CD14-positive monocyte (primary cell): ENCODE data around the gene C1QTNF8. TPM values are rescaled to one million over a fixed set of nuclear protein-coding genes. Genes with fewer than 3 reads are reported as not detected.

Experiments used
- DNase-seq, 3 donors: peaks; one replicate each; pipeline ENCODE4 v3.0.0-alpha.2; 2011 to 2022
- H2AFZ ChIP-seq: 2 replicates; pipeline ENCODE4 v1.6.0; 2012; ENCODE audit warnings: mild to moderate bottlenecking, low read depth, low read length, inconsistent platforms; ENCODE audit not compliant: insufficient read depth, poor library complexity, severe bottlenecking
- H3K27ac ChIP-seq, 2 donors: 1 replicate in 1 of 2; 2 replicates in 1 of 2; pipeline ENCODE4 v1.5.1; 2012 to 2013; ENCODE audit warnings: low read length in 2 of 2, control low read depth in 1 of 2, inconsistent platforms in 1 of 2, low read depth in 1 of 2, mild to moderate bottlenecking in 1 of 2
- H3K27me3 ChIP-seq, 2 donors: one replicate each; pipeline versions ENCODE4 v1.6.0 to v1.6.1; 2011 to 2013; ENCODE audit warnings: low read length in 2 of 2; ENCODE audit not compliant: control insufficient read depth in 2 of 2, insufficient read depth in 2 of 2
- H3K36me3 ChIP-seq, 2 donors: replicated peaks in 1 of 2; 1 replicate in 1 of 2; 2 replicates in 1 of 2; pipeline versions ENCODE4 v1.5.1 to v1.6.1; 2012 to 2013; ENCODE audit warnings: low read length in 2 of 2, control low read depth in 1 of 2, inconsistent platforms in 1 of 2, mild to moderate bottlenecking in 1 of 2; ENCODE audit not compliant: insufficient read depth in 2 of 2, control insufficient read depth in 1 of 2
- H3K4me1 ChIP-seq, 2 donors: 1 replicate in 1 of 2; 2 replicates in 1 of 2; pipeline versions ENCODE4 v1.5.1 to v1.6.1; 2012 to 2013; ENCODE audit warnings: low read length in 2 of 2, control low read depth in 1 of 2, inconsistent platforms in 1 of 2, mild to moderate bottlenecking in 1 of 2, moderate library complexity in 1 of 2; ENCODE audit not compliant: insufficient read depth in 2 of 2, control insufficient read depth in 1 of 2
- H3K4me2 ChIP-seq: replicated peaks from 2 replicates; pipeline ENCODE3; 2012; ENCODE audit warnings: low read length, moderate library complexity, mild to moderate bottlenecking; ENCODE audit not compliant: poor library complexity, severe bottlenecking; ENCODE audit errors: extremely low read depth
- H3K4me3 ChIP-seq, 3 experiments: fragments of 200-600 bp in 1 of 3; sonication (generic) in 1 of 3; replicated peaks in 1 of 3; 1 replicate in 2 of 3; 2 replicates in 1 of 3; pipeline ENCODE4 v1.5.1; 2011 to 2013; ENCODE audit warnings: low read length in 3 of 3, mild to moderate bottlenecking in 3 of 3, control low read depth in 2 of 3, low read depth in 2 of 3, inconsistent platforms in 1 of 3, moderate library complexity in 1 of 3
- H3K79me2 ChIP-seq: 2 replicates; pipeline ENCODE4 v1.6.0; 2012; ENCODE audit warnings: mild to moderate bottlenecking, control low read depth, inconsistent platforms, low read length, moderate library complexity; ENCODE audit not compliant: insufficient read depth
- H3K9ac ChIP-seq: 2 replicates; pipeline ENCODE4 v1.6.0; 2017; ENCODE audit warnings: low read length, mild to moderate bottlenecking; ENCODE audit not compliant: insufficient read depth, poor library complexity, severe bottlenecking
- H3K9me3 ChIP-seq, 2 donors: replicated peaks in 1 of 2; 1 replicate in 1 of 2; 2 replicates in 1 of 2; pipeline versions ENCODE4 v1.5.1 to v1.6.1; 2012 to 2013; ENCODE audit warnings: low read length in 2 of 2, control low read depth in 1 of 2; ENCODE audit not compliant: control insufficient read depth in 1 of 2, insufficient read depth in 1 of 2
- H4K20me1 ChIP-seq: 2 replicates; pipeline ENCODE4 v1.6.0; 2012; ENCODE audit warnings: mild to moderate bottlenecking, low read length, control low read depth, moderate library complexity; ENCODE audit not compliant: insufficient read depth
- H3K27ac Mint-ChIP-seq, 7 donors: one replicate each; pipeline ENCODE4 v1.8.0; 2020; ENCODE audit warnings: mild to moderate bottlenecking in 7 of 7, mixed read lengths in 7 of 7, moderate library complexity in 6 of 7, inconsistent platforms in 2 of 7
- H3K27me3 Mint-ChIP-seq, 3 donors: one replicate each; pipeline ENCODE4 v1.8.0; 2021 to 2022; ENCODE audit warnings: low read depth in 3 of 3, mild to moderate bottlenecking in 3 of 3, mixed read lengths in 3 of 3, moderate library complexity in 3 of 3, inconsistent platforms in 1 of 3
- H3K36me3 Mint-ChIP-seq, 2 donors: one replicate each; pipeline ENCODE4 v1.8.0; 2020; ENCODE audit warnings: mixed read lengths in 2 of 2, inconsistent platforms in 1 of 2, mild to moderate bottlenecking in 1 of 2
- H3K4me1 Mint-ChIP-seq: one replicate; pipeline ENCODE4 v1.8.0; 2020; ENCODE audit warnings: mild to moderate bottlenecking, mixed read lengths
- H3K4me3 Mint-ChIP-seq, 2 donors: one replicate each; pipeline ENCODE4 v1.8.0; 2020; ENCODE audit warnings: mild to moderate bottlenecking in 2 of 2, mixed read lengths in 2 of 2, moderate library complexity in 1 of 2
- H3K9me3 Mint-ChIP-seq, 7 donors: one replicate each; pipeline ENCODE4 v1.8.0; 2020 to 2022; ENCODE audit warnings: mixed read lengths in 7 of 7, mild to moderate bottlenecking in 6 of 7, moderate library complexity in 6 of 7, inconsistent platforms in 2 of 7
- WGBS: methylation state at CpG from one replicate; pipeline ENCODE4 v1.1.5; 2013; ENCODE audit warnings: missing lambda C conversion rate; ENCODE audit not compliant: insufficient coverage; 5-methylcytosine and 5-hydroxymethylcytosine counted together
- intact Hi-C, 2 donors: fragments of 100-400 bp; cut with micrococcal nuclease; formaldehyde crosslinking; loops; one replicate each; pipeline versions ENCODE4 v1.15.0 to v1.15.1; 2023
- polyA plus RNA-seq, 3 donors: library from polyadenylated mRNA; depleted of rRNA in 1 of 3; unstranded in 2 of 3; stranded (reverse) in 1 of 3; fragments of 300-500 nt in 2 of 3; fragments of >200 nt in 1 of 3; fragmentation: Illumina TruSeq in 2 of 3; gene quantifications; 1 replicate in 2 of 3; 2 replicates in 1 of 3; pipeline ENCODE4 v1.2.3, GENCODE V29; 2012 to 2021
- TF ChIP-seq, protein P1 (sequence below): fragments of 200-600 bp; IDR thresholded peaks from one replicate; pipeline ENCODE4 v1.8.0; 2022; ENCODE audit warnings: antibody characterized with exemption, mild to moderate bottlenecking

Gene C1QTNF8
- polyA plus RNA-seq, 3 donors: not detected

DNA sequence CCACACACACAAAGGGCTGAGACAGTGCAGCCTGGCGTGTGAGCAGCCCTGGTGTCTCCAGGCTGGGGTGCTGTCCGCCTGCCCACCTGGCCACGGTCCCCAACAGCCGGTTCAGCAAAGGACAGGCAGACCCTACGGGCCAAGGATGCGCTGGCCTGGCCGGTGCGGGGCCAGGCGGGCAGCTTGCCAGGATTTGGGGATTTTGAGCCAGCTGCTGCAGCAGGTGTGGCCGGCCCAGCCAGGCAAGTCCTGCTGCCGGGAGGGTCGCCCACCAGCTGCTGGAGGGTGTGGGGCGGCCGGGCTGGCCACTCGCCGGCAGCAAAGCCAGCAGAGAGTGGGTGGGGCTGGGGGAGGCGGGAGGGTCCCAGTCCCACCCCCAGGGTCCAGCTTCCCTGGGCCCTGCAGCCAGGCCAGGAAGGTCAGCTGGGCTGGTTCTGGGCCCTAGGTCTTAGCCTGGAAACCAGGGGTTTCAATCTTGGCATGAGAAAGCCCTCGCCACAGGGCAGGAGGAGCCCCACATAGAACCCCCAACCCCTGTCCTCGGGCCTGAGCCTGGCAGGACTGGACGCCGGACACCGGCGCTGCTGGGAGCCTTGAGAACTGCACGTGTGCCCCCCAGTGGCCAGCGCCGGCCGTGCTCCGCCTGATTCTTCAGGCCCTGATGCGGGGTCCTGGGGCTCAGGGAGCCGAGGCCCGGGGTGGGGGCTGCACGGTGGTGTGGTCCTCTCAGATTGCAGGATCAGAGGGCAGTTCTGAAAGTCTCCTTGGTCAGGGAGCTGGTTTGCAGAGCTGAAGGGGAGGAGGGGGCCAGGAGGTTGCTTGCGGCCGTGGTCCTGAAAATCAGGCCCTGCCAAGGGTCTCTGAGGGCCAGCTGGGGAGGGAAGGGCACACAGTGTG lies 41.1 kb downstream of the C1QTNF8 start:
- no peak overlapping the region for H3K27ac Mint-ChIP-seq
- H3K4me1 ChIP-seq: no peaks in the 10 kb centered on the region
- no peak overlapping the region for H3K4me3 ChIP-seq
- H3K4me2 ChIP-seq: no peak overlapping the region
- no peak overlapping the region for H2AFZ ChIP-seq
- 37% methylated on average over 31 of the region's 34 CpGs for WGBS
- H3K36me3 ChIP-seq: no peaks in the 10 kb centered on the region
- H3K27me3 ChIP-seq: no peaks in the 10 kb centered on the region
- H3K27me3 Mint-ChIP-seq: peaks cover 2 to 11% (median 4%) of the 10 kb centered on the region in 3 donors
- peaks cover 9 to 21% (median 12%) of the 10 kb centered on the region in 7 donors for H3K9me3 Mint-ChIP-seq
- no peak overlapping the region for H3K4me3 Mint-ChIP-seq
- H3K27ac ChIP-seq: no peak overlapping the region
- DNase-seq: peak in 1 of 3 donors; percentile 5
- H3K4me1 Mint-ChIP-seq: no peaks in the 10 kb centered on the region
- TF ChIP-seq, protein P1, sequence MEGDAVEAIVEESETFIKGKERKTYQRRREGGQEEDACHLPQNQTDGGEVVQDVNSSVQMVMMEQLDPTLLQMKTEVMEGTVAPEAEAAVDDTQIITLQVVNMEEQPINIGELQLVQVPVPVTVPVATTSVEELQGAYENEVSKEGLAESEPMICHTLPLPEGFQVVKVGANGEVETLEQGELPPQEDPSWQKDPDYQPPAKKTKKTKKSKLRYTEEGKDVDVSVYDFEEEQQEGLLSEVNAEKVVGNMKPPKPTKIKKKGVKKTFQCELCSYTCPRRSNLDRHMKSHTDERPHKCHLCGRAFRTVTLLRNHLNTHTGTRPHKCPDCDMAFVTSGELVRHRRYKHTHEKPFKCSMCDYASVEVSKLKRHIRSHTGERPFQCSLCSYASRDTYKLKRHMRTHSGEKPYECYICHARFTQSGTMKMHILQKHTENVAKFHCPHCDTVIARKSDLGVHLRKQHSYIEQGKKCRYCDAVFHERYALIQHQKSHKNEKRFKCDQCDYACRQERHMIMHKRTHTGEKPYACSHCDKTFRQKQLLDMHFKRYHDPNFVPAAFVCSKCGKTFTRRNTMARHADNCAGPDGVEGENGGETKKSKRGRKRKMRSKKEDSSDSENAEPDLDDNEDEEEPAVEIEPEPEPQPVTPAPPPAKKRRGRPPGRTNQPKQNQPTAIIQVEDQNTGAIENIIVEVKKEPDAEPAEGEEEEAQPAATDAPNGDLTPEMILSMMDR: peak; percentile 52
- H3K36me3 Mint-ChIP-seq: no peaks in the 10 kb centered on the region
- intact Hi-C loops: no loop called here
- no peak overlapping the region for H3K9ac ChIP-seq
- peaks cover 0 to 24% of the 10 kb centered on the region in 2 donors for H3K9me3 ChIP-seq
- no peaks in the 10 kb centered on the region for H4K20me1 ChIP-seq
- H3K79me2 ChIP-seq: no peaks in the 10 kb centered on the region

DNA sequence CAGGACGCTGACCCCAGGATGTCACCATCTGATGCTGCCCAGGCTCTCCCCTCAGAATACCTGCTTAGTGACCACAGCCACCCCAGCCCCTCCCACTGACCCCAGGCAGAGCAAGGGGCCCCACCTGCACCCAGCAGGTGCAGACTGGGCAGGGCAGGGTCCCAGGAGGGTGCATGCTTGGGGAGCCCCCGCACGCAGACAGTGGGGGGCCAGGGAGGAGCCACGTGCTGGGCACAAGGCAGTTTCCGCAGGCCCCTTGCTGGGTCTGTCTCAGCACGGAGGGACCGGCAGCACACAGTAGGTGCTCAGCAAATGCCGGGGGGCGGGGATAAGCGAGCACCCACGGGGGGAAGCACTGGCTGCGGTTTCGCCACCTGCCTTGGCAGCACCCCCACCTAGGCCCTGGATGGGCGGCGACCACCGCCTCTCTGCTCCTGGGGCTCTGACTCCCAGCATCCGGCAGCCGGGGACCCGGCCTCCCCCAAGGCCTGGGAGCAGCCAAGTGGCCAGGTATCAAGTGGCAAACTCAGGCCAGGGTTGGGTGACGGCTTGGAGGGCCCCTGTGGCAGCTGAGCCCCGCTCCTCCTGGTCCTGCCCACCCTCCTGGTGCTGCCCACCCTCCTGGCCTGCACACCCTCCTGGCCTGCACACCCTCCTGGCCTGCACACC lies 42.2 kb downstream of the C1QTNF8 start:
- H3K27me3 ChIP-seq: no peaks in the 10 kb centered on the region
- Mint-ChIP-seq H3K27ac (no peak overlapping the region), H3K36me3 (no peaks in the 10 kb centered on the region), H3K4me3 (no peak overlapping the region), H3K4me1 (no peaks in the 10 kb centered on the region), H3K9me3 (peaks cover 3 to 14% (median 5%) of the 10 kb centered on the region in 7 donors), H3K27me3 (peaks cover 0 to 10% (median 6%) of the 10 kb centered on the region in 3 donors)
- intact Hi-C loops: no loop called here
- no peak for DNase-seq
- H3K36me3 ChIP-seq: no peaks in the 10 kb centered on the region
- no peak overlapping the region for H3K4me2 ChIP-seq
- H2AFZ ChIP-seq: no peak overlapping the region
- 86% methylated on average over 20 of the region's 21 CpGs for WGBS
- peaks cover 0 to 18% of the 10 kb centered on the region in 2 donors for H3K9me3 ChIP-seq
- TF ChIP-seq, protein P1: no peak
- H3K4me3 ChIP-seq: no peak overlapping the region
- no peak overlapping the region for H3K9ac ChIP-seq
- H3K4me1 ChIP-seq: no peaks in the 10 kb centered on the region
- H3K27ac ChIP-seq: no peak overlapping the region
- no peaks in the 10 kb centered on the region for H4K20me1 ChIP-seq
- no peaks in the 10 kb centered on the region for H3K79me2 ChIP-seq
